ENCODE results near the gene PLEKHM3. TPM values are rescaled to one million over a fixed set of nuclear protein-coding genes. Genes with fewer than 3 reads are reported as not detected.
A peak's percentile ranks its signal among the peaks of the same experiment; 100 is the strongest.

PLEKHM3 gene
- polyA plus RNA-seq, 4 donors: 0.89 to 12.1 (median 2.1) TPM

DNA sequence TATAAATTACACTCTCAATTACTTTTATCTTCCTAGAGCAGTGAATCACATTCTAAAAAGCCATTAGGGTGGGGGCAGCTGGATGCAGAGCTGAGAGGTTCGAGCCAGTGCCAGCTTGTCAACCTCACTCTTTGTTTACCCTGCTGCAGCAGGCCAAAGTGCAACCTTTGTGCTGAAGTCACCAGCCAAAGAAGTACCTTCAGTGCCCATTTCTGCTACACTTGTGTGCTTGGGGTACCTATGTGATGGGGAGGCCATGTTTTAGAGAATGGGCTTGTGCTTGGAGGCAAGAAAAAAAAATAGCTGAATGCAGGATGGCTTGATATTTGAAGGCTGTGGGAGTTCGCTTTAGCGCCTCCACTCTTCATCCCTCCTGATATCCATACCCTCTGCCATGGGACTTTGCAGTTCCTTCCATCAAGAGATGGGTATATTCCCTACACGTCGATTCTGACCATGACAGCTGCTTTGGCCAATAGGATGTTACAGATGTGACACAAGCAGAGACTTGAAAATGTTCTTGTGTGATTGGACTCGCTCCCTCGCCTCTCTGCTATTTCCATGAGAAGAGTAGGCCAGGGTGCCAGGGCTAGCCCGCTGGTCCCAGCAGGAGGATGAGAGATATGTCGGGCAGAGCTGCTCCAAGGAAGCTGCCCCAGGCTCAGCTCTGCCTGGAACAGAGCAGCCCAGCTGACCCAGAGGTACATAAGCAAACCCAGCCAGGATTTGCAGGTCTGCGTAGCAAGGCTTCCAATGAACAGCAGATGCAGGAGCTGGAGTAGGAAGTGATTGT is 242.9 kb downstream of the PLEKHM3 start:
- Histone ChIP-seq H3K9me3 (ENCODE audit: control insufficient read depth in 2 of 2, insufficient read depth in 1 of 2, low read depth in 1 of 2, low read length in 1 of 2) (no peaks in the 10 kb centered on the region), H3K27me3 (ENCODE audit: control insufficient read depth in 3 of 3, insufficient read depth in 3 of 3, low read length in 3 of 3) (no peaks in the 10 kb centered on the region), H3K36me3 (ENCODE audit: control insufficient read depth in 3 of 3, insufficient read depth in 2 of 3, low read depth in 1 of 3, low read length in 3 of 3) (no peaks in the 10 kb centered on the region), H3K27ac (ENCODE audit: low read depth in 1 of 3, low read length in 2 of 3) (peak overlapping the region in 2 of 3 donors; percentile 46 to 52), H3K4me1 (ENCODE audit: control insufficient read depth in 3 of 3, insufficient read depth in 2 of 3, low read depth in 1 of 3, low read length in 2 of 3) (peaks cover 0 to 22% (median 16%) of the 10 kb centered on the region in 3 donors), H3K4me3 (ENCODE audit: low read depth in 1 of 3, low read length in 3 of 3) (no peak overlapping the region)
- DNase-seq: peak; percentile 77 to 94
- no peak for FAIRE-seq
- 50 to 78% (median 57%) methylated on average over 10 of the region's 10 CpGs for WGBS, 3 donors

DNA sequence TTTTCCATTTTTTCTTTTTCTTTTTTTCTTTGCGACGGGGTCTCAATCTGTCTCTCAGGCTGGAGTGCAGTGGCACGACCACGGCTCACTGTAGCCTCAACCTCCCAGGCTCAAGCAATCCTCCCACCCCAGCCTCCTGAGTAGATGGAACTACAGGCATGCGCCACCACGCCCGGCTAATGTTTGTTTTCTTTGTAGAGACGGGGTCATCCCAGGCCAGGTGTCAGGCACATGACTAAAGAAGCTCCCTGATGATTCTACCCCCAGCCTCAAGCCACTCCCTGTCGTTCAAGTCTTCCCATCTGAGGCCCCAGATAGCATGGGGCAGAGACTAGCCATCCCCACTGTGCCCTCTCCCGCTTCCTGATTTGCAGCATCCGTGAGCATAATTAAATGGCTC is 245.8 kb downstream of the PLEKHM3 start:
- Histone ChIP-seq H3K27ac (ENCODE audit: low read depth in 1 of 3, low read length in 2 of 3) (no peak overlapping the region), H3K4me3 (ENCODE audit: low read depth in 1 of 3, low read length in 3 of 3) (no peak overlapping the region), H3K9me3 (ENCODE audit: control insufficient read depth in 2 of 2, insufficient read depth in 1 of 2, low read depth in 1 of 2, low read length in 1 of 2) (no peaks in the 10 kb centered on the region), H3K27me3 (ENCODE audit: control insufficient read depth in 3 of 3, insufficient read depth in 3 of 3, low read length in 3 of 3) (no peaks in the 10 kb centered on the region), H3K4me1 (ENCODE audit: control insufficient read depth in 3 of 3, insufficient read depth in 2 of 3, low read depth in 1 of 3, low read length in 2 of 3) (peaks cover 2 to 27% (median 19%) of the 10 kb centered on the region in 3 donors), H3K36me3 (ENCODE audit: control insufficient read depth in 3 of 3, insufficient read depth in 2 of 3, low read depth in 1 of 3, low read length in 3 of 3) (no peaks in the 10 kb centered on the region)
- FAIRE-seq (no peak), DNase-seq (no peak)
- 74 to 82% (median 79%) methylated on average over 11 of the region's 11 CpGs for WGBS, 3 donors

GRCh38 chr2:207778298-207778882 is 246.9 kb downstream of the PLEKHM3 start:
- H3K4me3 ChIP-seq (ENCODE audit: low read depth in 1 of 3, low read length in 3 of 3): no peak overlapping the region
- WGBS, 3 donors: 50 to 71% (median 66%) methylated on average over 4 of the region's 4 CpGs
- peaks cover 2 to 26% (median 19%) of the 10 kb centered on the region in 3 donors for H3K4me1 ChIP-seq (ENCODE audit: control insufficient read depth in 3 of 3, insufficient read depth in 2 of 3, low read depth in 1 of 3, low read length in 2 of 3)
- FAIRE-seq (no peak), DNase-seq (peak in 1 of 2 donors; percentile 77)
- H3K36me3 ChIP-seq (ENCODE audit: control insufficient read depth in 3 of 3, insufficient read depth in 2 of 3, low read depth in 1 of 3, low read length in 3 of 3): no peaks in the 10 kb centered on the region
- no peaks in the 10 kb centered on the region for H3K27me3 ChIP-seq (ENCODE audit: control insufficient read depth in 3 of 3, insufficient read depth in 3 of 3, low read length in 3 of 3)
- no peaks in the 10 kb centered on the region for H3K9me3 ChIP-seq (ENCODE audit: control insufficient read depth in 2 of 2, insufficient read depth in 1 of 2, low read depth in 1 of 2, low read length in 1 of 2)
- H3K27ac ChIP-seq (ENCODE audit: low read depth in 1 of 3, low read length in 2 of 3): peak overlapping the region in 1 of 3 donors; percentile 1

- Histone ChIP-seq H3K4me3 (ENCODE audit: low read depth in 1 of 3, low read length in 3 of 3) (no peak overlapping the region), H3K4me1 (ENCODE audit: control insufficient read depth in 3 of 3, insufficient read depth in 2 of 3, low read depth in 1 of 3, low read length in 2 of 3) (peaks cover 2 to 20% (median 8%) of the 10 kb centered on the region in 3 donors), H3K27me3 (ENCODE audit: control insufficient read depth in 3 of 3, insufficient read depth in 3 of 3, low read length in 3 of 3) (no peaks in the 10 kb centered on the region), H3K36me3 (ENCODE audit: control insufficient read depth in 3 of 3, insufficient read depth in 2 of 3, low read depth in 1 of 3, low read length in 3 of 3) (no peaks in the 10 kb centered on the region), H3K9me3 (ENCODE audit: control insufficient read depth in 2 of 2, insufficient read depth in 1 of 2, low read depth in 1 of 2, low read length in 1 of 2) (no peaks in the 10 kb centered on the region), H3K27ac (ENCODE audit: low read depth in 1 of 3, low read length in 2 of 3) (no peak overlapping the region)
- WGBS, 3 donors: 48 to 80% (median 62%) methylated on average over 6 of the region's 6 CpGs
- FAIRE-seq (no peak), DNase-seq (no peak)
Observed at GRCh38 chr2:207777124-207777523, 248.2 kb downstream of the PLEKHM3 start.

GRCh38 chr2:207775473-207775872 is 249.9 kb downstream of the PLEKHM3 start:
- Histone ChIP-seq H3K9me3 (ENCODE audit: control insufficient read depth in 2 of 2, insufficient read depth in 1 of 2, low read depth in 1 of 2, low read length in 1 of 2) (no peaks in the 10 kb centered on the region), H3K36me3 (ENCODE audit: control insufficient read depth in 3 of 3, insufficient read depth in 2 of 3, low read depth in 1 of 3, low read length in 3 of 3) (no peaks in the 10 kb centered on the region), H3K27ac (ENCODE audit: low read depth in 1 of 3, low read length in 2 of 3) (peak overlapping the region; percentile 34 to 61 (median 56)), H3K27me3 (ENCODE audit: control insufficient read depth in 3 of 3, insufficient read depth in 3 of 3, low read length in 3 of 3) (no peaks in the 10 kb centered on the region), H3K4me1 (ENCODE audit: control insufficient read depth in 3 of 3, insufficient read depth in 2 of 3, low read depth in 1 of 3, low read length in 2 of 3) (peaks cover 6 to 22% (median 8%) of the 10 kb centered on the region in 3 donors), H3K4me3 (ENCODE audit: low read depth in 1 of 3, low read length in 3 of 3) (no peak overlapping the region)
- DNase-seq: peak; percentile 69 to 90
- 17 to 58% (median 40%) methylated on average over 3 of the region's 3 CpGs for WGBS, 3 donors
- no peak for FAIRE-seq

GRCh38 chr2:207772844-207773205 is 252.5 kb downstream of the PLEKHM3 start:
- Histone ChIP-seq H3K4me3 (ENCODE audit: low read depth in 1 of 3, low read length in 3 of 3) (no peak overlapping the region), H3K4me1 (ENCODE audit: control insufficient read depth in 3 of 3, insufficient read depth in 2 of 3, low read depth in 1 of 3, low read length in 2 of 3) (peaks cover 5 to 22% (median 6%) of the 10 kb centered on the region in 3 donors), H3K27ac (ENCODE audit: low read depth in 1 of 3, low read length in 2 of 3) (no peak overlapping the region), H3K27me3 (ENCODE audit: control insufficient read depth in 3 of 3, insufficient read depth in 3 of 3, low read length in 3 of 3) (no peaks in the 10 kb centered on the region), H3K36me3 (ENCODE audit: control insufficient read depth in 3 of 3, insufficient read depth in 2 of 3, low read depth in 1 of 3, low read length in 3 of 3) (peaks cover 0 to 7% (median 0%) of the 10 kb centered on the region in 3 donors), H3K9me3 (ENCODE audit: control insufficient read depth in 2 of 2, insufficient read depth in 1 of 2, low read depth in 1 of 2, low read length in 1 of 2) (no peaks in the 10 kb centered on the region)
- 87 to 90% (median 89%) methylated on average over 13 of the region's 13 CpGs for WGBS, 3 donors
- FAIRE-seq (no peak), DNase-seq (no peak)

DNA sequence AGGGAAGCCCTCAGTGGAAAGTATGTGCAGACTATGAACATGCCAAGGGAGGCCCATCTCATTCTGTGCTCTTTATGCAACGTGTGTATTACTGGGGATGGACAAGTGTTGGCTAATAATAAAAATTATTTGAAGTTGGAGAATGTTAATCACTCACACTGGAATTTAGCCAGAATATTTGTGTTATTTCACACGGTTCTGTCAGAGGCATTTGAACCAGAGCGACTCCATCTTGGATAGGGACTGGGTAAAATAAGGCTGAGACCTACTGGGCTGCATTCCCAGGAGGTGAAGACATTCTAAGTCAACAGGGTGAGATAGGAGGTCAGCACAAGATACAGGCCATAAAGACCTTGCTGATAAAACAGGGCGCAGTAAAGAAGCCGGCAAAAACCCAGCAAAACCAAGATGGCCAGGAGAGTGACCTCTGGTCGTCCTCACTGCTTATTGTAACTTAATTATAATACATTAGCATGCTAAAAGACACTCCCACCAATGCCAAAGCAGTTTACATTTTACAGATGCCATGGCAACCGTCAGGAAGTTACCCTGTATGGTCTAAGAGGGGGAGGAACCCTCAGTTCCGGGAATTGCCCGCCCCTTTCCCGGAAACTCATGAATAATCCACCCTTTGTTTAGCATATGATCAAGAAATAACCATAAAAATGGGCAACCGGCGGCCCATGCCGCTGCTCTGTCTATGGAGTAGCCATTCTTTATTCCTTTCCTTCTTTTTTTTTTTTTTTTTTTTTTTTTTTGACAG is 253.1 kb downstream of the PLEKHM3 start:
- H3K9me3 ChIP-seq (ENCODE audit: control insufficient read depth in 2 of 2, insufficient read depth in 1 of 2, low read depth in 1 of 2, low read length in 1 of 2): no peaks in the 10 kb centered on the region
- FAIRE-seq: no peak
- 64 to 73% (median 66%) methylated on average over 13 of the region's 13 CpGs for whole genome bisulfite sequencing, 3 donors
- no peak overlapping the region for H3K4me3 ChIP-seq (ENCODE audit: low read depth in 1 of 3, low read length in 3 of 3)
- DNase-seq: peak in 1 of 2 donors; percentile 69
- no peaks in the 10 kb centered on the region for H3K27me3 ChIP-seq (ENCODE audit: control insufficient read depth in 3 of 3, insufficient read depth in 3 of 3, low read length in 3 of 3)
- peaks cover 4 to 28% (median 6%) of the 10 kb centered on the region in 3 donors for H3K4me1 ChIP-seq (ENCODE audit: control insufficient read depth in 3 of 3, insufficient read depth in 2 of 3, low read depth in 1 of 3, low read length in 2 of 3)
- no peak overlapping the region for H3K27ac ChIP-seq (ENCODE audit: low read depth in 1 of 3, low read length in 2 of 3)
- H3K36me3 ChIP-seq (ENCODE audit: control insufficient read depth in 3 of 3, insufficient read depth in 2 of 3, low read depth in 1 of 3, low read length in 3 of 3): peaks cover 0 to 13% (median 0%) of the 10 kb centered on the region in 3 donors

GRCh38 chr2:207771421-207771820 is 253.9 kb downstream of the PLEKHM3 start:
- FAIRE-seq: no peak
- Histone ChIP-seq H3K4me3 (ENCODE audit: low read depth in 1 of 3, low read length in 3 of 3) (peak overlapping the region in 1 of 3 donors; percentile 99), H3K4me1 (ENCODE audit: control insufficient read depth in 3 of 3, insufficient read depth in 2 of 3, low read depth in 1 of 3, low read length in 2 of 3) (peaks cover 2 to 28% (median 6%) of the 10 kb centered on the region in 3 donors), H3K9me3 (ENCODE audit: control insufficient read depth in 2 of 2, insufficient read depth in 1 of 2, low read depth in 1 of 2, low read length in 1 of 2) (no peaks in the 10 kb centered on the region), H3K36me3 (ENCODE audit: control insufficient read depth in 3 of 3, insufficient read depth in 2 of 3, low read depth in 1 of 3, low read length in 3 of 3) (peaks cover 0 to 20% (median 4%) of the 10 kb centered on the region in 3 donors), H3K27ac (ENCODE audit: low read depth in 1 of 3, low read length in 2 of 3) (peak overlapping the region in 2 of 3 donors; percentile 83 to 93), H3K27me3 (ENCODE audit: control insufficient read depth in 3 of 3, insufficient read depth in 3 of 3, low read length in 3 of 3) (no peaks in the 10 kb centered on the region)
- DNase-seq: peak in 1 of 2 donors; percentile 88
- 42 to 72% (median 51%) methylated on average over 14 of the region's 14 CpGs for WGBS, 3 donors

Measured in small intestine (tissue), 7 donors.